Urothelium cell line (cell line): Measurements from ENCODE around the gene PRSS23.

ENCODE experiments used
- DNase-seq: peaks from one replicate; pipeline ENCODE4 v3.0.0; 2011; ENCODE audit warnings: low spot score, mixed read lengths
- FAIRE-seq: peaks from 2 replicates; lab custom pipeline; 2011; peaks lifted over from hg19 to GRCh38; lab: Jason Lieb, UNC

PRSS23 gene

DNA sequence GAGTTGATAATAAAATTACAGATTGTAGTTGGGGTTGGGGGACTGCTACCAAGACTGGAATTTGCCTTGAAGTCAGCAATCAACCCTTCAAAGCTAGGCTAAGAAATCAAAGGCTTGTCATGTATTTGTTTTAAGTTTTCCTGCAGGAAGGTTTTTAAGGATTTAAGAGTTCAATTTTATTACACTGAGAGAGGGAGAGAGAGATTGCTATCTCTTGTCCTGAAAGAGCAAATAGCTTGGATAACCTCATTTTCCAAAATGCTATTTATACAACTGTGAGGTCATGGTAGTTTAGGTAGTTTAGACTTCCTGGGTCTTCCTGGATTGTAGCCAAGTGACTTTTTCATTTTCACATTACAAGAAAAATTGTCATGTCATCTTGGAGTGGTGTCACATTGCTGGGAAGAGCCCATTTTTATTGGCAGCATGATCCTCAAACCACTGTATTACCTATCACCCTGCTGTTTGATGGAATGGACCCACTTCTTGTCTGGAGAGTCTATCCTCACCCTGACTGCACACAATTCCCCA lies 10.1 kb upstream of the PRSS23 start:
- no peak for DNase-seq
- no peak for FAIRE-seq

DNA sequence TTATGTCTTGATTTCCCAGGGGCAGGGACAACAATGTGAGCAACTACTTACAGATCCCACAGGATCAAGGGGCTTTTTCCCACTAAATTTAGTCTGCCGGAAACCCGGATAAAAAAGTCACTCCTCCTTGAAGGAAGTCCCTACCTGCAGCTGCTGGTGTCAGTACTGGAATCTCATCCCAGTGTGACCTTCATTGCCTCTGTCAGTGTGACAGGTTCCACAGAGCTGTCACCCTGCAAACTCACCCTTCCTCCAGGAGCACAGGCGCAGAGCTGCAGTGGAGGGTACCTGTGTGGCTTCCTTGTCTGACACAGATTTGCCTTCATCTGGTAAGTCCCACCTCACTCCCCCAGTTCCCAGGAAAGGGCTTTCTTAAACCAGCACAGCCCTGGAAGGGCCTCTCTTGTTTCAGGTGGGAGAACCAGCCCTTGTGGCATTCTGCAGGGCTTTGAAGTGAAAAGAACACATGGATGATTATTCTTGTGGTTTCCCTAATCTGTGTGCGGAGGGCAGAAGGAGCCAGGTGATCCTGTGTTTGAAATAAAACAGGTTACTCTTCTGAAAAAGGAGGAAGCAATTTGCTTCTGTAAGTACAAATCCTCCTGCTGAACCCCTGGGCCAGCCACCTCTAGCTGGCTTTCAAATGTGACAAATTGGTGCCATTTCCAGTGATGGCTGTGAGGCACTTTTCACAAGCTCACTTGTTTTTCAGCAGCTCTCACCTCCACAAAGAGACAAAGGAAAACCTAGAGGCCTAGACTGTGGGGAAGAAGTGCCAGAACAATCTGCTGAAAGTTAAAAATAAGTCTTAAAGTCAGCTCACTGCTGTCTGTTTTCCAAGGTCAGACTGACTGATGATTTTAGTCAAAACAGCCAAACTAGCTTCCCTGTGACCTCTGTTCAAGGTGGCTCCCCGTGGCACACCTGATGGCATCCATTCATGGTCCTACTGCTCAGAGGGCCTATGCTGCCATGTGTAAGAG lies 9.2 kb upstream of the PRSS23 start:
- DNase-seq (no peak), FAIRE-seq (no peak)

DNA sequence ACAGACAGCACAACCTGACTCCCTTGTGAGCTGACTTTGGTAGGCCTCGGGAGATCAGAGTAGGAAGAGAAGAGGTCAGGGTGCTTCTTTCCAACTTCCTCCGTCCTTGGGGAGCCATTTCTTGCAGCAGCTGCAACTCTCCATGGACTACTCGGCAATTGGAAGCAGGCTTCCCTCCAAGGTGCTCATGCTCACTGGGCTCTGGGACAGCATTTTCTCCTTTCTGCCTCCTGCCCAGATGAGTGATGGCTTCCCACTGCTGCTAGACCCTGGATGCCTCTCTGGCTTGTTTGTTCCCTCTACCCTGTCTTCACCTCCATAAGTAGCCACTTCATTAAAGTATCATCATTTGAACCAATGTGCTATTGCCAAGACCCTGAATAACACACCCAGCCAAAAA lies 8.2 kb upstream of the PRSS23 start:
- FAIRE-seq (no peak), DNase-seq (no peak)

DNA sequence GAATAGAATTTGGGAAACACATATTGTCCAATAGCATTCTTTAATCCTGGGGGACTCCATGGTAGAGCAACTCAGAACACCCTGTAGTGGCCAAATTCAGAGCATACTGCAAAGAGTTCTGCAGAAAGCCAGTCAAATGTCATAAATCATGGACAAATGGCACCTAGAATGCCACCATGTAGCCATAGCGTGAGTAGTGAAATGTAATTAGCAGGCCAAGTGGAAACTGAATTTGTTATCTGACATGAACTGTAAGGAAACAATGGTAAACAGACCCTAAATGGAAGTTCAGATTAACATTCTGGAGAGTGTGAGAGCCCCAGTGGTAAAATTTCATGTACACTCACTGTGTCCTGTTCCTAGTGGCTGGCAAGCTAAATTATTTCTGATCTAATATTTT lies 7.0 kb upstream of the PRSS23 start:
- no peak for DNase-seq
- no peak for FAIRE-seq

DNA sequence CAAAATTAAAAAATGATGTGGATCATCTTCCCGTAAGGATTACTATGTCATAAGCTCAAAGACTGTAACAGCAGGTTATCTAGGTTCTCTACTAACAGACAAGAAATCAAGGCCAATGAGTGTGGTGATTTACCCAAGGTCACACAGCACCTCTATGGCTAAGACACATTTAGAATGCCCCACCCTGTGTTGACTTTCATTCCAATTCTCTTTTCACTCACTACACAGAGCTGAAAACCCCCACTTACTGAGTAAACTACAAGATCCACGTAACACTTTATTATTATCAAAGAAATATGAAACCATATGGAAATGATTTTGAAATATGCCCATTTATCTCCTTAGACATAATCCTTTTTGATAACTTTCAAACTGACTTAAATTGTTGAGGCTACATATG lies 4.8 kb upstream of the PRSS23 start:
- DNase-seq: no peak
- FAIRE-seq: no peak

DNA sequence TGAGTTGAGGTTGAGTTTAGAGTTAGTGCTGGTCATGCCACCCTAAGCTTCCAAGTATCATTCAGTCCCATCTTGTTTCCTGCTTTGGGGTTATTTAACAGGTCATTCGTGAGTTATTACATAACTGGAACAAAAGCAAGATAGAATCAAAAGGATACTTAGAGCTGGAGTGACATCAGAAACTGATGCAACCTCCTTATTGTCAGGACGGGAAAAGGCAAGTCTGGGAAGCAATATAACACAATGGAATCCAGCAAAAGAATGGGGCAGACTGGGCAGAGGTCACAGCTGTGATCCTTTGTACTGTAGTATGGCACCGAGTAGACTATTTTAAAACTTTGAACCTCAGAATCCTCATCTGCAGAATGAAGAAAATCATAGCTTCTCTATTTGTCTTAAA lies 4.4 kb upstream of the PRSS23 start:
- FAIRE-seq: no peak
- DNase-seq: no peak

DNA sequence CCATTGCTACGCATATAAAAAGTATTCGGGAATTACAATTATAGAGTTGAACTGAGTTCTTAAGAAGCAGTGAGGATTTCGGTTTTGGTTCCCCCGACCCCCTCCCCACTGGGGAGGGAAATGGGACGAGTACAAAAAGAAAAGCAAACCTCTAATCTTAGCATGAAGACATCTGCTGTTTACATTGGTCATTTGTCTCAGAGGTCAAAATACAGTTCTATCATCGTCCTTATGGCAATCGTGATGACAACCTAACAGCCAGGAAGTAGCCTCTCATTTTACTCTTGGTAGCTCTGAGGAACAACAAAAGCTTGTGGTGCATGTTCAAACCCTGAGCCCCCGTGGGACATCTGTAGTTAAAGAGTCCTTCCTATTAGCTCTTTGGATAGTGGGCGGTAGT lies 3.2 kb upstream of the PRSS23 start:
- FAIRE-seq (no peak), DNase-seq (no peak)

DNA sequence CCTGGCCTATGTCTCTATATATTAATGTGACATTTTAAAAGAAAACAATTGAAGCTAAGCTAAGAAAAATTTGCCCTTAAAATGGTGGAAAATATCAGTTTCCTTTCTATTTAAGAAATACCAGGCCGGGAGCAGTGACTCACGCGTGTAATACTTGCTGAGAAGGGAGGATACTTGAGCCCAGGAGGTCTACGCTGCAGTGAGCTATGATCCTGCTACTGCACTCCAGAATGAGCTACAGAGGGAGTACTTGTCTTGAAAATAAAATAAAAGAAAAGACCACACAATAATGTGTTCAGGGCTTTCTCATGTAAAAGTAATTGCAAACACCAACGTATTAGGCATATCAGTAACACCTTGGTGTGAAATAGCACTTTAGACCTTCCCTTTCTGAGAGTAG lies 1.4 kb upstream of the PRSS23 start:
- FAIRE-seq: no peak
- no peak for DNase-seq

DNA sequence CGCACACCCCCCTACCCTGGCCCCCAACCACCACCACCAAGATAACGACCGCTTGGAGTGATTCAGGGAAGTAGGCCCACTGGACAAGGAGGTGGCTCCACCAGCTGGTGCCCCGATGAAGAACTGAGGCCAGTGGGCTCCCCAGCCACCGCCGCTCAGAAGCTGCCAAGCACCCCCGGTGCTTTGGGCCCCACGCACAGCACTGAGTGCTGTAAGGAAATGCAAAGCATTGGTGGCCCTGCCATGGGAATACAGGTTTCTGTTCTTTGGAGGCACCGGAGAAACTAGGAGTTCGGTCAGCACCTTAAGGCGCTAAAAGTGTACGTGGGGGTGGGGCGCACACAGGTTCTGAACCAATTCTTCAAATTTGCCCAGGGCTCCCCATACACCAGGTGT lies 664 bp upstream of the PRSS23 start:
- FAIRE-seq (no peak), DNase-seq (no peak)

DNA sequence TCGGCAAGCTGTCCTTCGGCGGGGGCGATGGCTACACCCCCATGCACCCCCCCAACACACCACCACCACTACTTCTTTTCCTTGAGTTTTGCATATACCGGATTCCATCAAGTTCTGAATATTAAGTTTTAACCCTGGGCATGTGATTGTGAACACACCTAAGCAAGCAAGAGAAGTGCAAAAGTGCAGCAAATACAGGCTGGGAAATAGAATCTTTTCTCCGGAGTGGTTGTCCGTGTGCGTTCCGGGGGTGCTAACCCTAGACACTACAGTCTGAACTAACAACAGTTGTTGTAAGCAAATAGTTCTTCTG lies 574 bp downstream of the PRSS23 start:
- FAIRE-seq (no peak), DNase-seq (no peak)

DNA sequence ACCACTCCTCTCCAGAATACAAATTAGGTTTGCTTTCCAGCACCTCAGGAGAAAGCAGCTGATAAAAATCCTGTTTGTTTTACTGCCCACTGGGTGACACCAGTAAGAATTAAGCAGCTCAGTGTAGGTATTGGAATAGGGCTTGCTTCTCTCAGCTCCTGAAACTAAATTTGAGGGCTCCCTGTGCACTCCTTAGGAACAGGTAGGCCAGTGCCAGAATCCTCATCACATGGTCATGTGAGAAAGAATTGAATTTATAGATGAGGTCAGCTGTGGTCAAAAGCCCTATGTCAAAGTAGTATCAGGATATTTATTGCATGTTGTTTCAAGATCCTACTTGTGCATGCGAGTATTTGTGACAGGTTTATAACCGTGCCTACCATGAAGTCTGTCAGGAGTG lies 1.0 kb downstream of the PRSS23 start:
- FAIRE-seq (no peak), DNase-seq (no peak)

DNA sequence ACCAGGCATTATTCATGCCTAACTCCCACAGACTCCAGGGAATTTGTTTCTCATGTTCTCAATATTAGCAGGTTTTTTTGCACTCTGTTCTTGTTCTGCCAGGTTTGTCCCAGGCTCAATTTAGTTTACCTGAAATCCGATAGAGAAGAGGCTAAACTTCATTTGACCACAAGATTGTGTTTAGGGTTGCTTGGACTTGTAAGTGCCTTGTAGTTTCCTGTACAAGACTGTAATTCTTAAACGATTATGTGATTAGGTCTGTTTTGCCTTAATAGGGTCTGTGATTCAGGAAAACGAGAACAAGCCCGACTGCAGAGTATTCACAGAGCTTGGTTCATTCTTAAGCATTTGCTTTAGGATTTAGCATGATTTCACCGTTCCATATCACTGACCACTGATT lies 1.8 kb downstream of the PRSS23 start:
- FAIRE-seq (no peak), DNase-seq (no peak)

DNA sequence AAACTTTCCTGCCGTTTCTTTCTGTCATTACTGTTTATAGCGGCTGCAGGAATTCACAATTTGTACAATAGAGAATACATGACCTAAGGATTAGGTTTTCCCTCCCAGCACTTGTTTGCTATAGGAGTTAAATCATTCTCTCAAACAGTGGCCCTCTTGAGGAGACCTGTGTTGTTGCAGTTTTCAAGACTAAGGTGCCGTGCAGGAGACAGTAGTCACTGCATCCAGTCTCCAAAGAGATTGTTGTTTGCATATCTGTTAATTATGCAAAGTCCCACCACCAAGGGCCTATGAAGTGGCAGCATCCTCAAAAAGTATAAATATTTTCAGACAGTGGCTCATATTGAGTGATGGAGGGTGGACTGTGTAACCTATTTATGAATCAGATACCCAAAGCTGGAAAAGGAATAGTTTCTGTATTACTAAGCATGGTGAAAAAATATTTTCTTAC lies 2.3 kb downstream of the PRSS23 start:
- peak; percentile 59 for DNase-seq
- FAIRE-seq: no peak

DNA sequence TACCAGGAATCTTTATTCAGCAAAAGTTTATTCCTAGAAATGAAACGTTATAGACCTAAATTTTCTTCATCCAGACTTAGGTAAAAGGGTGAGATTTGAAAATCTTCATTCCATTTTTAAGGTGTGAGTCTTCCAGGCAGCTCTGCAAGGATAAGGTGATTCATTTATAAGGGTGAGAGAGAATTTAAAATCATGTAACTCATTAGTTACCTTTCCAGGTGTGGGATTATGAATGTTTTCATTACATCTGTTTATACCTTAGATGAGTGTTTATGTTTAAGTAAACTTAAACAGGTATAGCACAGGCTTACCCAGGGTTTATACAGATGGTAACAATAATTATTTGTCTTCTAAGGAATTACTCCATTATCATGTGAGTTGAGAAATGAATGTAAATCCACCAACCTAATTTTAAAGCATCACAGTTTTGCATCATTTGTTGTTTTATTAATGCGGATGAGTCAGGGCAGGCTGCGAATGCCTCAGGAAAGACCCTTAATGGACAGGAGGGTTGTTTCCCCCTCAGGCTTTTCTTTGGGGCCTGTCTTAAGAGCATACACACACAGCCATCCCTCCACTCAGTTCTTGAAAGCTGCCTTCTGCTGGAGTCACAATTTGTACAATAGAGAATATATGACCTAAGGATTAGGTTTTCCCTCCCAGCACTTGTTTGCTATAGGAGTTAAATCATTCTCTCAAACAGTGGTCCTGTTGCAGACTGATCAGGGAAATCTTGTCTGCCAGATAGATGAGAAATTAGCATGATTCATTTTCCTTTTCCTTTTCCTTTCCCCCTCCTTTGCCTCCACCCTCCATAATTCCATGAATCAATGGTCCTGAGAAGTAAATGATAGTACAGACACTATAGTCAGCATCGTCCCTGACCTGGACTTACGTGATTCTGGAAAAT lies 3.0 kb downstream of the PRSS23 start:
- FAIRE-seq: no peak

DNA sequence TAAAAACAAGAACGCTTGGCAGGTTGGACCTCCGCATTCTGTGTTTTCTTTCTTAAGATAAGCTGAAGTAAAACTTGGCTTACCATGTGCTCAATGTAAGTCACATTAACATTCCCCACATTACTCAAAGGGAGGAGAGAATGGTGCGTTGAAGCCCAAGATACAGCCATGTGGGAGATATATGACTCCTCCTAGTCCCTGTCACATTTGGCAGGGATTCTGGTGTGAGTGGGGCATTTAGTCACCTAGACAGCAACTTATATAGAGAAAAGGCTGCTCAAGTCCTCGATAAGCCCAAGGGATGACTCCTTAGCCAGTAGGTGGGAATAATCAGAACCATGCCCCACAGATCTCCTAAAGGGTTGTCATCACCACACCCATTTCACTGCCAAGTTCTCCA lies 4.6 kb downstream of the PRSS23 start:
- FAIRE-seq: no peak
- DNase-seq: no peak

More for the DNA sequence above, 3.0 kb downstream of the PRSS23 start:
- DNase-seq: no peak

DNA sequence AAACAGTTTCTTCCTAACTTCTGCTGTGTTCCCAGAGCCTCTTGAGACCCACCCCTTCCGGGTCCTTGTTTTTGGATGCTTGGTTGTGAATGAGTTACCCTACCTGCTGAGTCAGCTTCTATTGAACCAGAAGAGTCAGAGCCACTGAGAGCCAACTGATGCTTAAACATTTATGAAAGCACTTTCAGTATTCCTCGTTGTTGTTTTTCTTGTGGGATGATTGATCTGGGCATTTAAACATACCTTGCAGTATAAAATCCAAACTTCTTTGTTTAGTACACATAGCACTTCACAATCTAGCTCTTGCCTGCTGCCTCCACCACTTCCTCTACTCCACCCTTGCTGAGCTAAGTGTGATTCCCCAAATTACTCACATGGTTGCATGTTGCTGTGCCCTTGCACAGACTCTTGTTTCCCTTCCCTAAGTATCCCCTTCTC lies 5.5 kb downstream of the PRSS23 start:
- DNase-seq (no peak), FAIRE-seq (no peak)

DNA sequence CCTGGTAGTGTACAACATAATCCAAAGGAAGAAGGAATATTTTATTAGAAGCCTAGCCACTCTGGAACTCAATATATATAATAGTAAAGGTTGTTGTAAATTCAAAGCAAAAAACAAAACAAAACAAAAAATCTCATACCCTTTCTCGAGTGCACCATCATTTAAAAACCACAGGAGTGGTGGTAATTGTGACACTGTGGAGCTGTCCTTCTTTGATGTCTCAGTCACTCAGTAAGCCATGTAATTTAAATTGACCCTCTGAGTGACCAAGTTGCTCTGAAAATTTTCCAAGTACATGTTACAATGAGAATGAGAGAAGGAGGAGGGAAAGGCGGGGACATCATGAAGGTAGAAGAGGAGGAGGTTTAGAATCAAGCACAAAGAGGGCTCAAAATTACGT lies 6.6 kb downstream of the PRSS23 start:
- DNase-seq (no peak), FAIRE-seq (no peak)

DNA sequence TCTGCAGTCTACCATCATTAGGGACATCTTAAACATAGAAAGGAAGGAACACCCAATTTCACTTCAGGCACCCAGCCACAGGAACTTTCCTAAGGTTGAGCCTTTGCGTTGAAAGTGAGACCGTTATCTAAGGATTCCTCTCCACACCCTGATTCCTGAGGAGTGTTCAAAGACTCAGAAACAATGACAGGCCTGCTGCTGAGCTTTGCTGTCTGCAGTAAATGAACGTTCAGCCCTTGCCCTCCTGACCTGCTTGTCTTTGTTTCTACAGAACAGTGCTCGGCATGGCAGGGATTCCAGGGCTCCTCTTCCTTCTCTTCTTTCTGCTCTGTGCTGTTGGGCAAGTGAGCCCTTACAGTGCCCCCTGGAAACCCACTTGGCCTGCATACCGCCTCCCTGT lies 7.0 kb downstream of the PRSS23 start:
- no peak for FAIRE-seq
- no peak for DNase-seq

DNA sequence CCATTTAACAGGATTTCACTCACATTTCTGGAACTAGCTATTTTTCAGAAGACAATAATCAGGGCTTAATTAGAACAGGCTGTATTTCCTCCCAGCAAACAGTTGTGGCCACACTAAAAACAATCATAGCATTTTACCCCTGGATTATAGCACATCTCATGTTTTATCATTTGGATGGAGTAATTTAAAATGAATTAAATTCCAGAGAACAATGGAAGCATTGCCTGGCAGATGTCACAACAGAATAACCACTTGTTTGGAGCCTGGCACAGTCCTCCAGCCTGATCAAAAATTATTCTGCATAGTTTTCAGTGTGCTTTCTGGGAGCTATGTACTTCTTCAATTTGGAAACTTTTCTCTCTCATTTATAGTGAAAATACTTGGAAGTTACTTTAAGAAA lies 9.2 kb downstream of the PRSS23 start:
- no peak for DNase-seq
- no peak for FAIRE-seq

DNA sequence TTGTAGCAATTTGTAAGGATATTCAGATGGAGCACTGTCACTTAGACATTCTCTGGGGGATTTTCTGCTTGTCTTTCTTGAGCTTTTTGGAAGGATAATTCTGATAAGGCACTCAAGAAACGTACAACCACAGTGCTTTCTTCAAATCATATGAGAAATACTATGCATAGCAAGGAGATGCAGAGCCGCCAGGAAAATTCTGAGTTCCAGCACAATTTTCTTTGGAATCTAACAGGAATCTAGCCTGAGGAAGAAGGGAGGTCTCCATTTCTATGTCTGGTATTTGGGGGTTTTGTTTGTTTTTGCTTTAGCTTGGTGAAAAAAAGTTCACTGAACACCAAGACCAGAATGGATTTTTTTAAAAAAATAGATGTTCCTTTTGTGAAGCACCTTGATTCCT lies 9.9 kb downstream of the PRSS23 start:
- DNase-seq: no peak
- no peak for FAIRE-seq

DNA sequence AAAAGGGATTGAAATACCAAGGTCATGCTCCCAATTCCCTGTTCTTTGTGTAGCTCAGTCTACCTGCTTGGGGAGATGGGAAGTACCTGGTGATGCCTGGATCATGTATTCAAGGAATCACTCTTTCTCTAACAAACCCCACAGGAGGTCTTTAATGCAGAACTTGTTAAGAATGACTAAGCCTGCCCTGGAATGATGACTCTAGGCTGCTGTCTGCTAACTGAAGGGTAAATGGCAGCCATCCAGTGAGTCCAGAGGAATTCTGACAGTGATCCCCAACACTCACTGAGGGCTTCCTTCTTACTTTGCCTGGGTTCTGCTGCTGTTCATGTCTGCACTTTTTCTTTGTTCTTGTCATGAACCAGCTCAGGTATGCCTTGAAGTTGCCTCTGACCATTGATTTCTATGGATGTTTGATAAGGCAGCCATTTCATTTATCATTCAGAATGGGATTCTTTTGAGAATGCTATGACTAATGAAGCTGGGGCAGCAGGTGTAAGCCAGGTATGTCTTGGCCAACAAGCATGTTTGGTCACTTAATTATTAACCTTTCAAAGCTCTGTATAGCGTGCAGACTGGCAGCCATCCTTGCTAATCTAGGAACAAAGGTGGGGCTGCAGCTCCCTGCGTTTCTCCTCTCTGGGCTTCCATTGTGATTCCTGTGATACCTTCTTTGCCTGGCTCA lies 11.4 kb downstream of the PRSS23 start:
- no peak for DNase-seq
- FAIRE-seq: no peak
